ENCODE measurements around the gene TMEM181.

- TF ChIP-seq, protein P1, sequence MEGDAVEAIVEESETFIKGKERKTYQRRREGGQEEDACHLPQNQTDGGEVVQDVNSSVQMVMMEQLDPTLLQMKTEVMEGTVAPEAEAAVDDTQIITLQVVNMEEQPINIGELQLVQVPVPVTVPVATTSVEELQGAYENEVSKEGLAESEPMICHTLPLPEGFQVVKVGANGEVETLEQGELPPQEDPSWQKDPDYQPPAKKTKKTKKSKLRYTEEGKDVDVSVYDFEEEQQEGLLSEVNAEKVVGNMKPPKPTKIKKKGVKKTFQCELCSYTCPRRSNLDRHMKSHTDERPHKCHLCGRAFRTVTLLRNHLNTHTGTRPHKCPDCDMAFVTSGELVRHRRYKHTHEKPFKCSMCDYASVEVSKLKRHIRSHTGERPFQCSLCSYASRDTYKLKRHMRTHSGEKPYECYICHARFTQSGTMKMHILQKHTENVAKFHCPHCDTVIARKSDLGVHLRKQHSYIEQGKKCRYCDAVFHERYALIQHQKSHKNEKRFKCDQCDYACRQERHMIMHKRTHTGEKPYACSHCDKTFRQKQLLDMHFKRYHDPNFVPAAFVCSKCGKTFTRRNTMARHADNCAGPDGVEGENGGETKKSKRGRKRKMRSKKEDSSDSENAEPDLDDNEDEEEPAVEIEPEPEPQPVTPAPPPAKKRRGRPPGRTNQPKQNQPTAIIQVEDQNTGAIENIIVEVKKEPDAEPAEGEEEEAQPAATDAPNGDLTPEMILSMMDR (conservative IDR thresholded peaks at IDR 0.05) = no peak
- TF ChIP-seq EZH2 (IDR thresholded peaks at IDR 0.05; ENCODE audit: low read depth) = no peak
Observed at GRCh38 chr6:158519761-158520160, 40.1 kb upstream of the TMEM181 start.

Measured in PC-9 (cell line).